SH-SY5Y (cell line): ENCODE measurements around the gene DIPK1C.

Experiments used
- GATA2 ChIP-seq: IDR thresholded peaks from 2 replicates; pipeline ENCODE4 v1.6.1; 2011; ENCODE audit warnings: mild to moderate bottlenecking, low read depth, low read length
- GATA3 ChIP-seq: IDR thresholded peaks from 2 replicates; pipeline ENCODE4 v1.6.1; 2011; ENCODE audit warnings: low read depth, mild to moderate bottlenecking, low read length, moderate library complexity

DIPK1C gene

DNA sequence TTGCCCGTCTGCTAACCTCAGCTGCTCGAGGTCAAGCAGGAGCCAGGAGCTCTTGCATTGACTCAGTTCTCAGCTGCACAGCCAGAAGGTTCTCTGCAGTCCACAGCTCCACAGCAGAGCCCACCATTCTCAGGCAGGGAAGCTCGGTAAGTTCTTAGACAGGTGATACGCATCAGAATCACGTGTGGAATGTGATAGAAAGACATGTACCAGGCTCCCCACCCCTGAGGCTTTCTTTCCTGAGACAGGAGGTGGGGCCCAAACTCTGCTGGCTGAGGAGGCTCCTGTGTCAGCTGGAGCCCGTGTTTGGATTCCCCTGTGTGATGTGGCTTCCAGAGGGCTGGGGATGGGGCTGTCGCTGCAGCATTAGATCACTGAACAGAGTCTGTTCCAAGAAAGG is 28.0 kb downstream of the DIPK1C start:
- TF ChIP-seq GATA3 (no peak), GATA2 (no peak)

DNA sequence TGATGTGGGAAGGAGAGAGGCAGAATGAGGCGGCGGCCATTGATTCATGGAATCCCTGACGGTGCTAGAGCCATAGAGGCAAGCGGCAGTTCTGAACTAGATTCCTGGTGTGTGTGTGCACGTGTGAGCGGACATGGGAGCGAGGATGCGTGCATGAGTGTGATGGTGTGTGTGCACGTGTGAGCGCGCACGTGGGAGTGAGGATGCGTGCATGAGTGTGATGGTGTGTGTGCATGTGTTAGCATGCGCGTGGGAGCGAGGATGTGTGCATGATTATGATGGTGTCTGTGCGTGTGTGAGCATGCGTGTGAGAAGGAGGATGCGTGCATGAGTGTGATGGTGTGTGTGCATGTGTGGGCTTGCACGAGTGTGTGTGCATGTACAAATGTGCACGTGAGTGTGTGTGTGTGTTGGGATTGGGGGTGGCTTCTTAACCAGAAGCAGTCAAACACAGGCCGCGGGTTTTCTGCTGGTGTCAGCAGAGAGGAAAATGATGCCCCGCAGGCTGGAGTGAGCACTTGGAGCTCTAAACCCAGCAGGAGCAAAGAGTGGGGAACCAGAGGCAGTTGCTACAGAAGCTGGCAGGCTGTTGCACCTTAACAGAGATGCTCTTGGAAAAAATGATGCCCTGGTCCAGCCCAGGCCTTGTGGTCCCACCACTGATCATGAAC is 29.5 kb downstream of the DIPK1C start:
- TF ChIP-seq GATA2: no peak
- TF ChIP-seq GATA3: no peak

DNA sequence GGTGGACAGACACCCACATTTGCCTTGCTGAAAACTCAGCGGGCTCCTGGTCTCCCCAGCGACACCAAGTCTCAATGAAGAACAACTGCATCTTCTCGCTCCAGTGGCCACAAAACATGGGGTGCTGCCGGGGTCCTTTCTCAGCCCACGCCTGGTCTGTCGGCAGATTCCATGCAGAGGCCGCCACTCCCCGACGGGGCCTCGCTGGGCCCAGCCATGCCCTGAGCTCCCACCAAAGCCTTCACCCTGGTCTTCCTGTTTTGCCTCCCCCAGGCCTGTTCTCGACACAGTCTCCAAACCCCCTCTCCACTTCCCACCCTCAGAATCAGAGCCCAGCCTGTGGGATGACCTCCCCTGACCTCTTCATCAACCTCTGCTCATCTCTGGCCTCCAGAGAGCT is 31.2 kb downstream of the DIPK1C start:
- TF ChIP-seq GATA2: no peak
- no peak for TF ChIP-seq GATA3

DNA sequence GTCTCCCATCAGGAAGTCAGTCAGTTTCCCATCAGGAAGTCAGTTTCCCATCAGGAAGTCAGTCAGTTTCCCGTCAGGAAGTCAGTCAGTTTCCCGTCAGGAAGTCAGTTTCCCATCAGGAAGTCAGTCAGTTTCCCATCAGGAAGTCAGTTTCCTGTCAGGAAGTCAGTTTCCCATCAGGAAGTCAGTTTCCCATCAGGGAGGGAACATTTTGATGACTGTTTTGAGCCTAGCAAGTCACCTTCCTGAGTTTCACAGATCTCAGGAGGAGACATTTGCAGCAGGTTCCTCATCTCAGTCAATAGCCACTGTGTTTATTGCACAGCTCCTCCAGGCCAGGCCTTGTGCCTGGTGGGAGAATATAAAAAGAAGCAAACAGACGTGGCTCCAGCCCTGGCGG is 31.9 kb downstream of the DIPK1C start:
- TF ChIP-seq GATA3: no peak

DNA sequence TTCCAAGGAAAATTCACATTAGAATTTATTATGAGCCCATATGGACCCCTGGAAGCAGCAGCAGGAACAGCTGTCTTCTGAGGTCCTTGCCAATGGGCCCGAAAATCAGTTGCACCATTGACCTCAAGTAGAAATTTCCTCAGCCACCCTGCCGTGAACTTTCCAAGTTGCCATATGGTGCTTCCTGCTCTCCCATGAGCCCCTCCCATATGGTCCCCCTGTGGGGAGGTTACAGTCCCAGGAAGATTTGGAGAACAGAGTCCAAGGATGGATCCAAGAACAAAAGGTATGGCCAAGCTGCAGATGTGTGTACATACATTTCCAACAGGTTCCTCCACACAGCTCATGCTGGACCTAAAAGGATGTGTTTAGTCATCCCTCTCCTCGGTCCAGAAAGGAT is 34.6 kb downstream of the DIPK1C start:
- TF ChIP-seq GATA3: no peak

DNA sequence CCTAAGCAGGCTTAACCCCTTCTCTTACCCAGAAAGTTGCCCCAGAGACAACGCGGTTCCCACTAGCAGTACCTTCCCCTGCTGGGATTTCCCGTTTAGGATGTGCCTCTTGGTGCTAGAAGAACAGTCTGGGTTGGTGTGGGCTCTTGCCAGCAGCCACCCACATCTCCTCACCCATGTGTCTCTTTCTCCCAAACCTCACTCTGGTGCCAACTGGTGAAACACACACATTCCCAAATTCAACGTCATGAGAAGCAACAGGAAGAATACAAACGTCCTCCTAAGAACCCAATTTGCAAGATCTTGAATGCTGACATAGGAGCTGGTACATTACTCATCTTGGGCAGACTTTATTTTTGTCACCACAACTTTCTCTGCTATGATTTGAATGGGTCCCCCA is 36.2 kb downstream of the DIPK1C start:
- TF ChIP-seq GATA2 (no peak), GATA3 (no peak)

DNA sequence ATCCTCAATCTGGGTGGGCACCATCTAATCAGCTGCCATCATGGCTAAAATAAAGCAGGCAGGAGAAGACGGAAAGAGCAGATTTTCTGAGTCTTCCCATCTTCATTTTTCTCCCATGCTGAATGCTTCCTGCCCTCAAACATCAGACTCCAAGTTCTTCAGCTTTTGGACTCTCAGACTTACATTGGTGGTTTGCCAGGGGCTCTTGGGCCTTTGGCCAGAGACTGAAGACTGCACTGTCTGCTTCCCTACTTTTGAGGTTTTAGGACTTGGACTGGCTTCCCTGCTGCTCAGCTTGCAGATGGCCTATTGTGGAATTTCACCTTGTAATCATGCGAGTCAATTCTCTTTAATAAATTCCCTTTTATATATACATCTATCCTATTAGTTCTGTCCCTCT is 36.6 kb downstream of the DIPK1C start:
- no peak for TF ChIP-seq GATA3
- TF ChIP-seq GATA2: no peak

DNA sequence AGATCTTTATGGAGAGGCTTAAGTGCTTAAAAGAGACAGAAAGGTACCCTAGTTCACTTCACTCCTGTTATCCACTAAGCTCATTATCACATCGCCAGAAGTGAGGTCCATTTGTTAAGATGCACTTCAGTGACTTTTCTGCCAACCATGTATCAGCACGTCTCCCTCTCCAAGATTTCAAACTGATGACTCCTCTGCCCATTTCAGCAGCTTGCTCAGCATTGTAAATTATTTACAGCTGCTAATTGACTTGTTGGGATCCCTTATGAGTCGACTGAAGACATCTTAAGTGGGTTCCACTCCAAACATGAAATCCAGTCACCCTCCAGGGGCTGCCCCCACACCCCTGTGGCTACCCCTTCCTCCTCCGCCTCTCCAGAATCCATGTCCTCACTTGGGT is 37.3 kb downstream of the DIPK1C start:
- TF ChIP-seq GATA2: no peak
- no peak for TF ChIP-seq GATA3

DNA sequence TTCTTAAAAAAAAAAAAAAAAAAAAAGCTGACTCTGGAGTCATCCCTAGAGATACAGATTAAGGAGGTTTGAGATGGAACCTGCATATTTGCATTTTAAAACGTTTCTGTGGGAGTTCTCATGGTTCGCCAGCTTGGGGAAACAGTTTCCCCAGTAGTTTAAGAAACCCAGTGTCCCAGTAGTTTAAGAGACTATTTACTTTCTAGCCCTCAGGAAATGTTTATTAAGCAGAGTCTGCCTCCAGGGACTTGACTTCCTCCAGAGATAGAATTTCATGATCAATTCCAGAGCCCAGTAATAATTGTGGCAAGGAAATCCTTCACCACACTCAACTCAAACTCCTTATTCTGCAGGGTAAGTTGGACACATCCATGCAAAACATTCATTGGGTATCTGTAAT is 39.1 kb downstream of the DIPK1C start:
- no peak for TF ChIP-seq GATA3
- no peak for TF ChIP-seq GATA2

DNA sequence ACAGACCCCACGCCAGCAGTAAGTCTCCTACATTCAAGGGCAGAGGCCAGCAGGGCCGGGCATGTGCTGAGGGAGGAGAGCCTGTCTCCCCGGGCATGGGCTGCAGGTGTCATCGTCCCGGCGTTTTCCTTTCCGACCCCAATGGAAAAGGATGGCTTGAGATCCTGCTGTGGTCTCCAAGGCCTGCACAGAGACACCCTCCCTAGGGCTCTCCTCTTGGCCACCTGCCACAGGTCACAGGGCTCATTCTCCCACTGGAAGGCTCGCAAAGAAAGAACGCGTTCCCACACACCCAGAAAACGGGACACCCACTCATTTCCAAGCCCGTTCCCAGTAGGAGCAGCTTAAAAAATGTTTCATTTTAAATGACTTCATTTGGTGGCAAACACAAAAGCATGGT is 41.0 kb downstream of the DIPK1C start:
- TF ChIP-seq GATA3: no peak
- TF ChIP-seq GATA2: no peak

DNA sequence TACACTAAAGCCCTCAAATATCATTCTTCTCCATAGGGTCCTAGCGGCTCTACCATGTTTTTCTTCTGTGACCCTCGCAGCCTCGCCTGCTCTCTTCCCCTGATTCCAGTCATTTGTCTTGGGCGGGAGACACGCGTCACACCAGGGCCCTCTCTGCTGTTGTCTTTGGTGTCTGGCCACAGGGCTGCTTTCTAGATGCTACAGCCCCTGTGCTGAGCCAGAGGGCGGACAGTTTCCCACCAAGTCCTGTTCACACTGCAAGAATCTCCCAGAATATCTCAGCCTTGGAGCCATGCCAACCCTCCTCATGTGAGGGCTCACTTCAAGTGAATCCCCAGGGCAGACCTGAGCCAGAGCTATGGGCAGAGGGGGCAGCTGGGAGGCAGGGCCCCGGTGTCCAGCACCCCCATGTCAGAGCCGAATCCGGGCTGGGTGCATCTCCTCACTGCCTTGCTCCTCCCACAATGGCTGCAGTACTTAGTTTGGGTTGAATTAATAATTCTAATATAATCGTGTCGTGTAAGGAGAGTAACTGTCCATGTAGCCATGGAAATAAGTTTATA is 42.1 kb downstream of the DIPK1C start:
- TF ChIP-seq GATA2: no peak
- TF ChIP-seq GATA3: no peak

DNA sequence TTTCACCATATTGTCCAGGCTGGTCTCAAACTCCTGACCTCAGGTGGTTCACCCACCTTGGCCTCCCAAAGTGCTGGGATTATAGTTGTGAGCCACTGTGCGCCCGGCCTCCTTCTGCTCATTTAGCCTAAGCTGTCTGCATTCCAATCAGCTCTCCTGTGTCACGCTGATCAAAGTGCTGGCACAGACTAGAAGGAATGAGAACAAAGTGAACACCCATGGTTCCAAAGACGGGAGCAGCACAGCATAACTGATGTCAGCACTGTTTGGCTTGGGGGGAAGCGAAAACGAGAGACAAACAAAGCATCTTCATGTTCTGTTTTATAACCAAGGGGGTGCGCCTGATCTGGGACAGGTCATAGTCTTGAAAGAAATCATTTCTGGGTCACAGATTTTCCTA is 43.3 kb downstream of the DIPK1C start:
- TF ChIP-seq GATA2 (no peak), GATA3 (no peak)

DNA sequence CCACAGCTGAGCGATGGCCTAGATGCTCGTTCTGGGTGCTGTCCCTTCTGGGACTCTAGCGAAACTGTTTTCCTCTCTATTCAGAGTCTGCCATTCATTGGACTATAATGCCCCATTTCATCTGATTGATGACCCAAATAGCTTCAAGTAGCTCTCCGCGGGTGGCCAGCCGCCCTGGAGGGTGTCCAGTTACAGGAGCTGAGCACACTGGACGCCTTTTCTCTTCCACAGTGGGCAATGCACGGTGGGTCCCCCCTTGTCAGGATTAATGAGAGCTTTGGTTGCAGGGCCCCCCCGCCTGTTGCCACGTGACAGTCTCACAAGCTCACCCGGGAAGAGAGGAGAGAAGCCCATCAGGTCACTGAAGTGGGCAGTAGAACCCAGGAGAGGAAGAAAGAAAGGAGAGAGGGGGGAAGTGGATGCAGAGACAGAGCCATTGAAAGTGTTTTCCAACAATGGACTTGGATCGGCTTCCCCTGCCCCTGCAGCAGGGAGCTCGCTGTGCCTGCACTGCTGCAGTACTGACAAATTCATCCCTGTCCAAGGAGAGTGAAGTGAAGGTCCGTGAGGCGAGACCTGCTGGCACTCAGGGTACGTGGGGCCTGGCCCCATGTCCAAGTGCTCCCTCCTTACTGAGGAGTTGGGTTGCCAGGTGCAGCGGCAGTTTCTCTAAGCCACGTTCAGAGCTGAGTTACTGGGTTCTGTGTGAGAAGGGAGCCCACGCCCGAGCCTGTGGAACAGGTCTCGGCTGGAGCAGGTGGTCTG is 44.8 kb downstream of the DIPK1C start:
- TF ChIP-seq GATA2: no peak
- TF ChIP-seq GATA3: no peak

DNA sequence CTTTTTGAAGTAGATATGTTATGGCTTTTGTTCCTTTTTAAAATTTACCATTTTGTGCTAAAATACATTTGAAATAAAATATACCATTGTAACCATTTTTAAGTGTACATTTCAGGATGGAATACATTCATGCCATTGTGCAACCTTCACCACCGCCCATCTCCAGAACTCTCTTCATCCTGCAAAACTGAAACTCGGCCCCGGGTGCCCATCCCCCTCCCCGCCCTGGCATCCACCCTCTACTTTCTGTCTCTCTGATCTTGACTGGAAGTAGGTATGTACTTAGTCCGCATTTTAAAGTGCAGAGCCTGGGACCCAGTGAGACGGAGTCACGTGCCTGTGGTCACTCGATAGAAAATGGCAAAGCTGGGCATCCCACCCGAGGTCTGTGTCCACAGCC is 45.6 kb downstream of the DIPK1C start:
- no peak for TF ChIP-seq GATA2
- TF ChIP-seq GATA3: no peak

DNA sequence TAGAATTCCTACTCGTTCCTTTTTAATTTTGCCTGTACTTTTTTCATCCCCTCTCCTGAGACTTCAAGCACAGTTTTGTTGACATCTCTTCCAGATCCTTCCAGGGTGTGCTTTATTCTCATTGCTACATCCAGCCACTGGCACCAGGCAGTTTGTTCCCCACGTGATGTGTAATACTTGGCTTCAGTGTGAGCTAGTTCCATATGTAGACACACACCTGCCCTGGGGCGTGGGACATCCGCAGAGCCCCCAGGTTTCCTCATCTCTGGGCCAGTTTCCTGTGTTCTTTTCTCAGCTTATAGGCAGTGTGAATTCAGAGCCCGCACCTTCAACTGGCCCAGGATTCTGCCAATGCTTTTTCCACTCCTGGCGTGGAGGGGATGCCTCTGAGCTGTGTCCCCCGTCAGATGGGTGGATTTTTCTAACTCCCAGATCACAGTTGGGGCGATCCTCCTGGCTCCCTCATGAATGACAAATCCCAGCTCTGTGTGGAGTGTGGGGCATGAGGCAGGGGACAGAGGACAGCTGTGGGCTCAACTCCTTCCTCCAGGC is 46.6 kb downstream of the DIPK1C start:
- TF ChIP-seq GATA2: no peak
- no peak for TF ChIP-seq GATA3
